Fibroblast of lung (primary cell): ENCODE data around the gene TRIP13. TPM values are rescaled to one million over a fixed set of nuclear protein-coding genes. Genes with fewer than 3 reads are reported as not detected.
A peak's percentile ranks its signal among the peaks of the same experiment; 100 is the strongest.
"Not testable (repeated sequence)": the region's sequence is repeated elsewhere in the genome, so short reads cannot be mapped to it uniquely, and the experiment has no call there.

Source experiments
- DNase-seq, 2 donors: peaks; one replicate each; pipeline versions ENCODE4 v3.0.0 to v3.0.0-alpha.2; 2010; ENCODE audit warnings: low read depth in 2 of 2
- H2AFZ ChIP-seq: 2 replicates; pipeline ENCODE4 v1.5.1; 2012; ENCODE audit warnings: low read length, control low read depth, inconsistent platforms
- H3K27ac ChIP-seq: 2 replicates; pipeline ENCODE4 v1.5.1; 2011; ENCODE audit warnings: low read length, control low read depth; ENCODE audit not compliant: insufficient read depth
- H3K27me3 ChIP-seq: 2 replicates; pipeline ENCODE4 v1.5.1; 2011; ENCODE audit warnings: mild to moderate bottlenecking, low read length; ENCODE audit not compliant: control insufficient read depth, insufficient read depth
- H3K36me3 ChIP-seq: 2 replicates; pipeline ENCODE4 v1.5.1; 2011; ENCODE audit warnings: low read length; ENCODE audit not compliant: control insufficient read depth, insufficient read depth
- H3K4me1 ChIP-seq: 2 replicates; pipeline ENCODE4 v1.5.1; 2011; ENCODE audit warnings: low read length; ENCODE audit not compliant: control insufficient read depth, insufficient read depth; ENCODE audit errors: extremely low read depth
- H3K4me2 ChIP-seq: 2 replicates; pipeline ENCODE4 v1.5.1; 2011; ENCODE audit warnings: low read length, control low read depth; ENCODE audit not compliant: insufficient read depth; ENCODE audit errors: extremely low read depth
- H3K4me3 ChIP-seq, 4 experiments: fragments of 200-600 bp in 1 of 4; sonication (generic) in 1 of 4; replicated peaks in 1 of 4; 2 replicates each; pipeline ENCODE4 v1.5.1; 2011 to 2016; ENCODE audit warnings: low read length in 4 of 4, low read depth in 3 of 4, mild to moderate bottlenecking in 3 of 4, control low read depth in 2 of 4, inconsistent platforms in 1 of 4, mixed read lengths in 1 of 4; ENCODE audit not compliant: insufficient read depth in 1 of 4; ENCODE audit errors: control extremely low read depth in 1 of 4
- H3K79me2 ChIP-seq: 2 replicates; pipeline ENCODE4 v1.5.1; 2012; ENCODE audit warnings: mild to moderate bottlenecking, low read length, inconsistent platforms; ENCODE audit not compliant: control insufficient read depth, insufficient read depth
- H3K9ac ChIP-seq: 2 replicates; pipeline ENCODE4 v1.5.1; 2011; ENCODE audit warnings: mild to moderate bottlenecking, low read length, control low read depth; ENCODE audit not compliant: insufficient read depth
- H3K9me3 ChIP-seq: 2 replicates; pipeline ENCODE4 v1.5.1; 2012; ENCODE audit warnings: low read depth, low read length; ENCODE audit not compliant: control insufficient read depth, insufficient read depth
- H4K20me1 ChIP-seq: 2 replicates; pipeline ENCODE4 v1.5.1; 2011; ENCODE audit warnings: low read length; ENCODE audit not compliant: control insufficient read depth, insufficient read depth; ENCODE audit errors: extremely low read depth
- EZH2 ChIP-seq: IDR thresholded peaks from 2 replicates; pipeline ENCODE4 v1.5.1; 2012; ENCODE audit warnings: low read length, control low read depth, mild to moderate bottlenecking; ENCODE audit errors: missing control alignments
- polyA minus RNA-seq: library from RNA; depleted of rRNA, polyadenylated mRNA; stranded (reverse); fragments of >200 nt; gene quantifications from 2 replicates; pipeline ENCODE4 v1.2.3, GENCODE V29; 2011; ENCODE audit warnings: low replicate concordance
- polyA plus RNA-seq, 2 donors: library from polyadenylated mRNA; depleted of rRNA in 1 of 2; stranded (reverse) in 1 of 2; unstranded in 1 of 2; fragments of >200 nt; gene quantifications; 2 replicates each; pipeline ENCODE4 v1.2.1, GENCODE V29; 2011 to 2012; ENCODE audit warnings: missing spikeins in 1 of 2
- total RNA-seq: library from RNA; depleted of rRNA; stranded (reverse); fragments of >200 nt; gene quantifications from 2 replicates; pipeline ENCODE4 v1.2.1, GENCODE V29; 2014
- TF ChIP-seq, protein P1 (sequence below), 2 donors: IDR thresholded peaks in 1 of 2; conservative IDR thresholded peaks in 1 of 2; 1 replicate in 1 of 2; 2 replicates in 1 of 2; pipeline ENCODE4 v1.5.1; 2011 to 2012; ENCODE audit warnings: low read length in 2 of 2, control low read depth in 1 of 2, inconsistent platforms in 1 of 2, low read depth in 1 of 2, mild to moderate bottlenecking in 1 of 2

The TRIP13 gene, protein sequence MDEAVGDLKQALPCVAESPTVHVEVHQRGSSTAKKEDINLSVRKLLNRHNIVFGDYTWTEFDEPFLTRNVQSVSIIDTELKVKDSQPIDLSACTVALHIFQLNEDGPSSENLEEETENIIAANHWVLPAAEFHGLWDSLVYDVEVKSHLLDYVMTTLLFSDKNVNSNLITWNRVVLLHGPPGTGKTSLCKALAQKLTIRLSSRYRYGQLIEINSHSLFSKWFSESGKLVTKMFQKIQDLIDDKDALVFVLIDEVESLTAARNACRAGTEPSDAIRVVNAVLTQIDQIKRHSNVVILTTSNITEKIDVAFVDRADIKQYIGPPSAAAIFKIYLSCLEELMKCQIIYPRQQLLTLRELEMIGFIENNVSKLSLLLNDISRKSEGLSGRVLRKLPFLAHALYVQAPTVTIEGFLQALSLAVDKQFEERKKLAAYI
- total RNA-seq, result 2.1 and 7.4 TPM in 2 replicates
- 11.7 and 36.4 TPM in 2 replicates for polyA plus RNA-seq
- polyA plus RNA-seq (2012), result 7.9 and 32.7 TPM in 2 replicates
- polyA minus RNA-seq, result 1.4 and 9.6 TPM in 2 replicates

DNA sequence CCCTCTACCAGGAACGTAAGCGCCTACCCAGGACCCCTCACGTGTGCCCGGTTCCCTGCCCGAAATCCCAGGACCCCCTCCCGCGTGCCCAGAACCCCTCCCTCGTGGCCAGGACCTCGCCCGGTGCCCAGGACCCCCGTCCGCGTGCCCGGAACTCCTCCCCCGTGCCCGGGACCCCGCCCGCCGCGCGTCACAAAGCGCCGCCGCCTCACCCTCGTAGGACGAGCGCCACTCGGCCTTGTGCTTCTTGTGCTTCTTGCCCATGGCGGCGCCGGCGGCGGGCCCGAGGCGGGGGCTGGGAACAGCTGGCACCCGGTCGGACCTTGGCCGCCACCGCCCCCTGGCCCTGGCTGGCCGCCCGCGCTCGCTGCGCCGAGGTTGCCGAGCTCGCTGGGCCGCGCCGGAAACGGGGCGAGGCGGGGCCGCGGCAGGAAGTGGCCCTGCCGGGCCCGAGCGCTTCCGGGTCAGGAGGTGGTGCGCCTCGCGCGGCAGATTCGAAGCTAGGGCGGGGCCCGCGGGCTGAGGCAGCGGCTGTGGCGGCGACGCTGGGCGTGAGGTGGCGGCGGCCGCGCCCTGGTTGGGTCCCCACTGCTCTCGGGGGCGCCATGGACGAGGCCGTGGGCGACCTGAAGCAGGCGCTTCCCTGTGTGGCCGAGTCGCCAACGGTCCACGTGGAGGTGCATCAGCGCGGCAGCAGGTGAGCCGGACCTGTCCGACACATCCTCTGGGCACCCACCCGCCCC lies at the start of gene TRIP13, which contains the start of gene BRD9:
TSS of gene TRIP13 (plus strand) at position 491 of the 743 bp plus-strand sequence. CDS start at position 606, 115 bp downstream.
TSS of gene BRD9 (minus strand) at position 408 of the 743 bp plus-strand sequence. CDS start at position 264, 144 bp downstream.
- peak within 1 kb of the TSS; percentile 93 for H3K27ac ChIP-seq
- H2AFZ ChIP-seq, result peak within 1 kb of the TSS; percentile 80
- DNase-seq, result peak; percentile 68 to 74
- H3K36me3 ChIP-seq, result peaks cover 16% of the 10 kb centered on the region
- H3K4me2 ChIP-seq, result peak within 1 kb of the TSS; percentile 98
- peaks cover 38% of the 10 kb centered on the region for H3K79me2 ChIP-seq
- no peaks in the 10 kb centered on the region for H3K9me3 ChIP-seq
- H3K4me3 ChIP-seq, result peak within 1 kb of the TSS; percentile 68 to 96 (median 89)
- TF ChIP-seq EZH2, result no peak
- TF ChIP-seq, protein P1, sequence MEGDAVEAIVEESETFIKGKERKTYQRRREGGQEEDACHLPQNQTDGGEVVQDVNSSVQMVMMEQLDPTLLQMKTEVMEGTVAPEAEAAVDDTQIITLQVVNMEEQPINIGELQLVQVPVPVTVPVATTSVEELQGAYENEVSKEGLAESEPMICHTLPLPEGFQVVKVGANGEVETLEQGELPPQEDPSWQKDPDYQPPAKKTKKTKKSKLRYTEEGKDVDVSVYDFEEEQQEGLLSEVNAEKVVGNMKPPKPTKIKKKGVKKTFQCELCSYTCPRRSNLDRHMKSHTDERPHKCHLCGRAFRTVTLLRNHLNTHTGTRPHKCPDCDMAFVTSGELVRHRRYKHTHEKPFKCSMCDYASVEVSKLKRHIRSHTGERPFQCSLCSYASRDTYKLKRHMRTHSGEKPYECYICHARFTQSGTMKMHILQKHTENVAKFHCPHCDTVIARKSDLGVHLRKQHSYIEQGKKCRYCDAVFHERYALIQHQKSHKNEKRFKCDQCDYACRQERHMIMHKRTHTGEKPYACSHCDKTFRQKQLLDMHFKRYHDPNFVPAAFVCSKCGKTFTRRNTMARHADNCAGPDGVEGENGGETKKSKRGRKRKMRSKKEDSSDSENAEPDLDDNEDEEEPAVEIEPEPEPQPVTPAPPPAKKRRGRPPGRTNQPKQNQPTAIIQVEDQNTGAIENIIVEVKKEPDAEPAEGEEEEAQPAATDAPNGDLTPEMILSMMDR (conservative IDR thresholded peaks at IDR 0.05 in 1 of 2, IDR thresholded peaks at IDR 0.05 in 1 of 2; ENCODE audit: low read depth in 1 of 2, low read length in 2 of 2), result no peak
- peaks cover 4% of the 10 kb centered on the region for H3K4me1 ChIP-seq
- no peaks in the 10 kb centered on the region for H3K27me3 ChIP-seq
- peak within 1 kb of the TSS; percentile 96 for H3K9ac ChIP-seq
- H4K20me1 ChIP-seq, result no peaks in the 10 kb centered on the region

DNA sequence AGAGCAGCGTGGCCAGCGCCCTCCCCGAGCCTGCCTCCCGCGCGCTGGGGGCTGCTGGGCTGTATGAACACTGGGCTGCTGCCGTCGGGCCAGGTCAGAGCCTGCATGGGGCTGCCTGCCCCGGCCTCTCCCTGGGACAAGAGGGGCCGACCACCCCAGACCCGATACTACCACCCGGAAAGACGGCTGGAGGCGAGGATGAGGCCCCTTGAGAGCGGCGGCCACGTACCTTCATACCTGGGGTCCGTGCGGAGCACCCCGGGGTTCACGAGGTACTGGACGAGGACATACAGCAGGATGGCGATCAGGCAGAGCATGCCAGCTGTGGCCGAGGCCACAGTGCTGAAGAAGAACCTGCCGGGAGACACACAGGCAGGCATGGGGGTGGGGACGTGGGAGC lies 49.3 kb upstream of the TRIP13 start:
- not testable (repeated sequence) for DNase-seq, H3K27ac ChIP-seq, H3K4me2 ChIP-seq, H3K4me1 ChIP-seq, H3K9me3 ChIP-seq, H3K36me3 ChIP-seq, H3K4me3 ChIP-seq, H4K20me1 ChIP-seq, H3K79me2 ChIP-seq, H3K27me3 ChIP-seq, H3K9ac ChIP-seq, H2AFZ ChIP-seq

DNA sequence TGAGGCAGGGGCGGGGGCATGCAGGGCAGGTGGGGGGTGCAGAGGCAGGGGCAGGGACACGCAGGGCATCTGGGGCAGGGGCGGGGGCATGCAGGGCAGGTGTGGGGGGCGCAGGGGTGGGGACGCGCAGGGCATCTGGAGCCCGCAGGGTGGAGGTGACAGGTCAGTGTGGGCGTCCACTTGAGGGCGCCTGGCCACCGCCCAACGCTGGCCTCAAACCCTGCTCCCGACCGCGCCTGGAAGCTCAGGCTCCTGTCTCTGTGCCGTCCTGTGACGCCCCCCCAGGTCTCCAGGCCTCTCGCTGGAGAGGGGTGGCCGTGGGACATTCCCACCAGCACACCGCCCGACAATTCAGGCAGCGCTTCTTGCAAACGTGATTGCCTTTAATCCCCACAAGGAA lies 48.8 kb upstream of the TRIP13 start:
- DNase-seq, H3K4me1 ChIP-seq, H3K79me2 ChIP-seq, H3K36me3 ChIP-seq, H2AFZ ChIP-seq, H3K9ac ChIP-seq, H3K4me3 ChIP-seq, H3K9me3 ChIP-seq, H4K20me1 ChIP-seq, H3K4me2 ChIP-seq, H3K27me3 ChIP-seq, H3K27ac ChIP-seq: not testable (repeated sequence)

DNA sequence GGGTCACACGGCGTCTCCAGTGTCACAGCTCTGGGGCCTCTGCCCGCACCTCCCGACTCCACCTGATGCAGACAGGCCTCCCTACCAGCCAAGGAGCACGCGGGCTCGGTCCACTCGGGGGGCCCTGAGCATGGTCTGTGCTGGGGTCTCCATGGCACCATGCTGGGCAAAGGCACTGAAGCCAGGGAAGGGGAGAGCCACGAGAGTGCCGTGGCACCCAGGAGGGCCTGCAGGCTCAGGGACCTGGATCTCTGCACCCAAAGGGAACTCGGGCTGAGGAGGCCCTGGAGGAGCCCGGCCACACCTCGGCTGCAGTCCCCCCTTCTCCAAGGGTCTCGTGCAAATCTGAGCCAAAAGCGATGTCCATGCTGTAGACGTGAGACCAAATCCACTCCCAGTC lies 48.3 kb upstream of the TRIP13 start:
- H3K9me3 ChIP-seq, H3K9ac ChIP-seq, H3K4me3 ChIP-seq, H3K4me1 ChIP-seq, H3K27ac ChIP-seq, H2AFZ ChIP-seq, DNase-seq, H3K36me3 ChIP-seq, H3K79me2 ChIP-seq, H3K27me3 ChIP-seq, H3K4me2 ChIP-seq, H4K20me1 ChIP-seq: not testable (repeated sequence)

DNA sequence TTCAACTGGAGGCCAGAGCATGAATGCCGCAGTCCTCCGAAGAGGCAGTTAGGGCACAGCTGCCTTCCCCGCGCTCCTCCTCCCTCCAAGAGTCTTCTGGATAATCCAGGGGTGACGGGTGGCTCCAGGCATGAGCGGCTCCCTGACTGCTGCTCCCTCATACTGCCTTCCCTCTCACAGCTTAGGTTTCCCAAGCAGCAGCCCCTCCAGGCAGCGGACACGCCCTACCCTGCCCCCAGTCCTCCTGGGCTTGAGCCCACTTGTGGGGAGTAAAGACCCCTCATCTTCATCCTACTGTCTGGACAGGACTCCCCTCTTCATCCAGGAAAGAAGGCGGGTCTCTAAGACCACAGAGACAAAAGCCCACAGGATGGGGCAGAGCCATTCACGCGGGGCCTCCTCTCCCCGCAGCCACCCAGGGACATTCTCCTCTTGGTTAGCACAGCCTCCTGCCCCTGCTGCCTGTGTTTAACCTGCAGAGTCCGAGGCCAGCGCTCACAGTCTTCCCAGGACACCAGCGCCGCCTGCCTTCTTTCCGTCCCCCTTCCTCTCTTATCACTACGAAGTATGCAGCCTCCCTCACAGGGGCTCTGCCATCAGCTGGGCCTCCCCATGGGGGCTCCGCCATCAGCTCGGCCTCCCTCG lies 47.5 kb upstream of the TRIP13 start:
- H3K27ac ChIP-seq, H3K27me3 ChIP-seq, H3K79me2 ChIP-seq, DNase-seq, H3K36me3 ChIP-seq, H4K20me1 ChIP-seq, H3K9me3 ChIP-seq, H2AFZ ChIP-seq, H3K4me2 ChIP-seq, H3K4me1 ChIP-seq, H3K4me3 ChIP-seq, H3K9ac ChIP-seq: not testable (repeated sequence)
